Colon (tissue), 2 donors: ENCODE results near the gene PAK5.

Source experiments
- FAIRE-seq: peaks from 2 replicates; lab custom pipeline; 2012; peaks lifted over from hg19 to GRCh38; lab: Jason Lieb, UNC
- donor health status: control.
- donor health status: control.

PAK5 gene

DNA sequence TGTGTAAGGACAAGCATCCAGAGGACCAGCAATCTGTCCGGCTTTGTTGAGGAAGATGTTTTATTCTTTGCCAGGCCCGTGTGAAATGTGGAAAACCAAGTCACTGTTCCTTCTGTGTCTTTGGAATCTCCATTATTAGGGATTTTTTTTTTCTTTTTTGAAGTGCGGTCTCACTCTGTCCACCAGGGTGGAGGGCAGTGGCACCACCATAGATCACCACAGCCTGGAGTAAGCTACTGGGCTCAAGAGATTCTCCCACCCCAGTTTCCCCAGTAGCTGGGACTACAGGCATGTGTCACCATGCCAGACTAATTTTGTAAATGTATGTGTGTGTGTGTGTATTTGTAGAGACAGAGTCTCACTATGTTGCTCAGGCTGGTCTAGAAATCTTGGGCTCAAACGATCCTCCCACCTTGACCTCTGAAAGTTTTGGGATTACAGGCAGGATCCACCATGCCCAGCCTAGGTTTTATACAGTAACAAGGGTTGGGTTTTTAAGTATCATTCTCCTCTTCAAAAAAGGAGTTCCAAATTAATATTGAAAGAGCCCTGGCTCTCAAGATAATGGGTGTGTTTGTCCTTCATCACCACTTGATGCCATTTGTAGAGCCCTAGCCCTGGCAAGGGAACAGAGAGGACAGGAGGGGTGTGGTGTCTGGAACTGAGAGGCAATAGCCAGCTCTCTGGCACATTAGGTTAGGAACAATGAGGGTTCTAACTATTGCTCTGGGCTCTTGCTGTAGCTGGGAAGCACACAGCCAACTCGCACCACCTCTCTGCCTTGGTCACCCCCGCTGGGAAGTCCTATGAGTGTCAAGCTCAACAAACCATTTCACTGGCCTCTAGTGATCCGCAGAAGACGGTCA, 321.3 kb downstream of the PAK5 start:
- no peak for FAIRE-seq

DNA sequence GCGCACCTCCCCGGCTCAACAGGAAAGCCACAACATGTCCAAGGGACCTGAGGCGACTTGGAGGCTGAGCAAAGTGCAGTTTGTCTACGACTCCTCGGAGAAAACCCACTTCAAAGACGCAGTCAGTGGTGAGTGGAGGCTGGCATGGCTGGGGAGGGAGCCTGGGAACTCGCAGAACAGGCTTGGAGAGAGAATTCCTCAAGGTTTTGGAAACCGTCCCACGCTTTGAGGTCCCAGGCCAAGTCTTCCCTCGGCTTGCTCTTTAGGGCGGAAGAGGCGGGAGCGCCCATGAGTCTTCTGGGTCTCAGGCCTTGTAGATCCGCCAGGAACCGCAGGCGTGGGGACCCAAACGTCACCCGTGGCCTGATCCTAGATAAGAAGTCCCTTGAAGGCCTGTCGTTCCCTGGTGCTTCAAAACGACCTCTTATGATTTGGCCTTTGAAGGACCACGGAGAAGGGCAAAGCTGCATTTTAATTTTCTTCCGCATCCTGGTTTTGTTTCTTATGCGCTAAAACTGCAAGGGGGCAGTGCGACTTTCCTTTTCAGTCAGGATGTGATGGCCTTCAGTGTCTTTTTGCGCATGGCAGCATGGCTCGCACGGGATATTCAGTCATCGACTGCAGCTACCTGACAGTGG, 322.5 kb downstream of the PAK5 start:
- FAIRE-seq = no peak

DNA sequence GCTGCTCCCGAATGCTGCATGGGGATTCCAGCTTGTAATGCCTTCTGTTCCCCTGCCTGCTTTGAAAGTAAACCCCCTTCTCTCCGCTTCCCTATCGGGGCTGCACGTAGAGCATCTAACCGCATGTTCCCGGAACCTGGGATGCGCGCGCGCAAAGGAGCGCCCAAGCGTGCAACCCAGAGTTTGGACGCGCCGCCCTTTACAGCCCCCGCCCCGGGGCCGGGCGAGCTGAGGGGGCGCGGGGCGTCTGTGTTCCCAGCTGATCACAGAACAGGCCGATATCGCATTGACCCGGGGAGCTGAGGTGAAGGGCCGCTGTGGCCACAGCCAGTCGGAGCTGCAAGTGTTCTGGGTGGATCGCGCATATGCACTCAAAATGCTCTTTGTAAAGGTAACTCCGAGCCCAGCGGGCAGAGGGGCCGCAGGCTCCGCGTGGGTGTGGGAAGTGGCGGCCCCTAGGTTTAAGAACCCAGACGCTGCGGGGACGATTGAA, 323.1 kb downstream of the PAK5 start:
- FAIRE-seq = no peak

DNA sequence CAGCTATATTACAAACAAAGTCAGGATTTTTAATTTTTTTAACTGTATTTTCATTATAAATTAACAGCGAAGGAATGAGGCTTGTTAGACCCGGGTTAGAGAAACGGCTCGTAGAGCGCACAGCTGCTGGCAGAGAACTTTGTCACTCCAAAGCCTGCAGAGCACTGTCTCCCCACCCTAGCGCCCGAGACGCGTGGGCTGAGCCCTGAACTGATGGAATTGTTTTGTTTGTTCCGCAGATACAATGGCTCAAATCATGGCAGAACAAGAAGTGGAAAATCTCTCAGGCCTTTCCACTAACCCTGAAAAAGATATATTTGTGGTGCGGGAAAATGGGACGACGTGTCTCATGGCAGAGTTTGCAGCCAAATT, 323.7 kb downstream of the PAK5 start:
- no peak for FAIRE-seq

DNA sequence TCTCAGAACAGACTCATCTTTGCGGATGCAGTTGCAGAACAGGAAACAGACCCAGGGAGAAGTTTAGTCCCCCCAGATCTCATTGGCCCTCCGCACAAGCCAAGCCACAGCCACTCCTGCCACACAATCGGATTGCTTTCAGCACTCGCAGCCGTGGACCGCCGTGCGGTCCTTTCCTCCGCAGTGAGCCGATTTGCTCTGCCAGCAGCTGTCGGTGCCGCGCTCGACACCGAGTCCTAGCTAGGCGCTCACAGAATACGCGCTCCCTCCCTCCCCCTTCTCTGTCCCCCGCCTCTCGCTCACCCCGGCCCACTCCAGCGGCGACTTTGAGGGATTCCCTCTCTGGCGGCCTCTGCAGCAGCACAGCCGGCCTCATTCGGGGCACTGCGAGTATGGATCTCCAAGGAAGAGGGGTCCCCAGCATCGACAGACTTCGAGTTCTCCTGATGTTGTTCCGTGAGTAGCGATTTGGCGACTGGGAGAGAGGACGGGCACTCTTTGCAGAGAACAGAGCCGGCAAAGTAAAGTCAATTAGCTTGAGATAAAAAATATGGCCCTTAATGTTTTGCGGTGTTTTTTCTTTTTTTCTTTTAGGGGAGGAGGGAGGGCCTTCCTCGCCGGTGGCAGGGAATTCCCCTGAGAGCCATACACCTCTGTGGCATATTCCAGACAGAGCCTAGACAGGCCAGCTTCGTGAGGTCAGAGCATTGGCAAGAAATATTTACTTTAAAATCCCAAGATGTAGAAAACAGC, 324.2 kb downstream of the PAK5 start, which contains the start of gene LAMP5:
LAMP5 (plus strand) TSS at position 130 of the 753 bp plus-strand sequence; CDS start at position 393, 263 bp downstream.
- no peak for FAIRE-seq

DNA sequence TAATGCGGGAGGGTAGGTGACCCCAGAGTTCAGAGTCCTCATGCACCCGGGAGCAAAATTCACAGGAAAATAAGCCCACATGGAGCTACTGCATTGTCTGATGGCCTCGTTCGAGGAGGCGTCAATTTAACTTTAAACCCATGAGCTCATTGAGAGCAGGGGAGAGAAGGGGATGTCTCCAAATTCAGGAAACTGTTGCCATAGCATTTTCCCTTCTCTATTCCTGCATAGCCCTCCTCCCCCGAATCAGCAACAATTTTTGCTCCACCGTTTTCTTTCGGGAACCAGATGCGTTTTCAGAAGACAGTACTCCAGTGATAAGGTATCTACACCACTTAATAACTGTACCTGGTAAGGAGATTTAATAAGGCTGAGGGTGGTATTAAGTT, 324.8 kb downstream of the PAK5 start:
- FAIRE-seq = no peak

DNA sequence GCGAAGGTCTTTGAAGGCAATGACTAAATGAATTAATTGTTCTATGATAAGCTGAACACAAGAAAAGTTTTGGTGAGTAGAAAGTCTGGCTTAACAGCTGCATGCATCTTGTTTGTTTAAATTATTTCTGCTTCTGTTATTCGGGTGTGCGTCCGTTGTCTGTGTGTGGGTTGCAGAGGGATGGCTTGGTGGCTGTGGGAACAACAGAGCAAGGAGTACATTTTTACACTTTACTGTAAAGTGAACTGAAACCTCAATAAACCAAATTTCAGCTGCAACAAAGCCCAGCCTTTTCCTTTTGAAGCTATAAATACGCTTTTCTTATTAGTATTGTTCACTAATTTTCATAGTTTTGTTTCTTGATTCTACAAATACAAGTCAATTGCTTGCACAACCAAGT, 328.0 kb downstream of the PAK5 start:
- FAIRE-seq = no peak

DNA sequence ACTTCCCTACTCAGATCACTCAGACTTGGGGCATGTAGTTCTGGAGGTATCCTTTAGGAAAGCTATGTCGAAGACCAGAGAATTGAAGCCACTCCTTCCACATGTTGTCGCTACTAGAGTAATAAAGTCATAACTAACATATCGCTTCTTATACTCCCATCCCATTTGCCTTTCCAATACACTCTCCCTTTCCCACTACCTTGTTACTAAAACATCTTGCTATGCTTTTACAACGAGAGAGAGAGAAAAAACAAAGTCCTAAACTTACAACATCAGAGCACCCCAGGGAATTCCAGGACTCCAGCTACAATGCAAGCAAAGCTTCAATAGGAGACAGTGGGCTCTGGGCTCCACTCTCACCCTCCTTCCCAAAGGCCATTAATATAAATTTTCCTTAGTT, 329.6 kb downstream of the PAK5 start:
- no peak for FAIRE-seq

DNA sequence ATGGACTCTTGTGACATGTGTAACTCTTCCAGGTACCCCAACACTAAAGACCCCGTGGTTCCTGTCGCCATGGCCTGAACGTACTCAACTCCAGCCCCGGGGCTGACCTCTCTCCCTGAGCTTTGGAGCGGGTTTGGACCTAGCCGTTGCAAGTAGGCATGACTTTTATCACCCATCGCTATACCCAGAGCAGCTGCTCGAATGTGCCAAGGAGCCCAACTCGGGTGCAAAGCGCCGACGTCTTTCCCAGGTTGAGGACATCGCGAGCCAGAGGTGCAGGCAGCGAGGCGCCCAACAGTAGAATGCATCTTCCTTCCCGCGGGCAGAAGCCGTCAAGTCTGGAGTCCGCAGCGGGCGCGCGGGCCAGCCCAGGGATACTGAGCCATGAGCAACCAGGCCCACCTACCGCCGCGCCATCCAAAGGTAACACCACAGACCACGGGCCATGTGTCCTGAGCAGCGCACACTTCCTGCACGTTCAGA, 330.1 kb downstream of the PAK5 start:
- FAIRE-seq = no peak

DNA sequence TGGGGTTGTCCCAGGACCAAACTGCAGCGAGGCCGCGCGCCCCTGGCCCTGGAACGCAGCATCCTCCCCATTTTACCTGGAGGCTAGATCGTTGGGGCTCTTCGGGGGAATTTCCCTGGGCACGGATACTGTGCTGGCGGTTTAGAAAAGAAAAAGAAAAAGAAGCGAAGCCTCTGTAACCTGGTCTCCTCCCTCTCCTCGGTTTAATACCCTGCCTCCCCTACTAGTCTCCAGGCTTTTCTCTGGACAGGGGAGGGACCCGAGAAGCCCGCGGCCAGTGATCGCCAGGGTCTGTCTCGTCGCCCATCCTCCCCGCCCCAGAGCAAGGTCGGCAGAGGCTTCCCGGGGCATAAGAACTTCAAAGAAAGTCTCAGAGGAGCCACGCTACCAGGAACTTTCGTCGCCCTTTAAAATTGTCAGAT, 330.6 kb downstream of the PAK5 start:
- no peak for FAIRE-seq

DNA sequence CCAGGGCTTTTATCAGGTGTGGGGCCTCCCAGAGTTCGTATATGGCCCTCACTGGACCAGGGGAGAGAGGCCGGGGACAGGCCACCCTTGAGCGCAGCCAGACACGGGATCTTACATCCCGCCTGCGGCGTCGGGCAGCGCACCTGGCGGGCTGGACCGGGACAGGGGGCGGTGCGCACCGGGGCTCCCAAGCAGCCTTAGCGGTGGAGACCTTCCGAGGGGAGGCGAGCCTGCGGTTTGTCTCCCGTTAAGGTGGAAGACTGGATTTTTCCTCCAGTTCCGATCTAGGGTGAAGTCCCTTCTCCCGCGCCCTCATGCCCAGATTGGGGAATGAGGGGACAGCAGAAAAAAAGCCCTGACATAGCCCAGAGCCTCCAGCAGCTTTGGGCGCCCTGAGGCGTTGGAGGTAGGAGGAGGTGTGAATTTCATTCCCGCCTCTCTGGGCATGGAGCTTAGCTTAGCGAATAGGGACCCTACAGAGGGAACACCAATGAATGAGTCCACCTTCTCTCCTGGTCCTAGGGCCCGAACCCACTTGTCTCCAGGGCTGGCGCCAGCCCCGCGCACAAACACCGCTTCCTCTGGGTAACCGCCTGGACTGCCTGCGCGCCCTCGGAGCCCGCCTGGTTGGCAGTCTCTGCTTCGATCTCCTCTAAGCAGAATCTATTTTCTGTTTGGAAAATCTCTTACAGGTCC, 331.2 kb downstream of the PAK5 start:
- FAIRE-seq = no peak

DNA sequence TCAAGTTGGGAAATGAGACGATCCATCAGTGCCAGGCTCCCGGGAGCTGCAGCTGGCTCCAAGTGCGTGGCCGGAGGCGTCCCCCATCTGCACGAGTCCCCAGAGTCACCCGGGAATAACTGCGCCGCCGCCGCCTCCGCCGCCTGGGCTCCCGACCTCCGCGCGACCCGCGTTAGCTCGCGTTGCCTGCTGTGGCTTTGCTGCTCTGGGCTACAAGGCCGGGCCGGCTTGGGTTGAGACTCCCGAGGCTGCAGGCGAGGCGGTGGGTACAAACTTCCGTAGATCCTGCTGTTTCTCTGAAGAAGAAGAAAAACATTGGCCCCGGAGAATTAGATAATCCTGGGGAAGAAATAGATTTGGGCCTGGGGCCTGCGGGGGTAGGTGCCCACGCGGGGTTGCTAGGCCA, 331.9 kb downstream of the PAK5 start:
- FAIRE-seq = no peak

DNA sequence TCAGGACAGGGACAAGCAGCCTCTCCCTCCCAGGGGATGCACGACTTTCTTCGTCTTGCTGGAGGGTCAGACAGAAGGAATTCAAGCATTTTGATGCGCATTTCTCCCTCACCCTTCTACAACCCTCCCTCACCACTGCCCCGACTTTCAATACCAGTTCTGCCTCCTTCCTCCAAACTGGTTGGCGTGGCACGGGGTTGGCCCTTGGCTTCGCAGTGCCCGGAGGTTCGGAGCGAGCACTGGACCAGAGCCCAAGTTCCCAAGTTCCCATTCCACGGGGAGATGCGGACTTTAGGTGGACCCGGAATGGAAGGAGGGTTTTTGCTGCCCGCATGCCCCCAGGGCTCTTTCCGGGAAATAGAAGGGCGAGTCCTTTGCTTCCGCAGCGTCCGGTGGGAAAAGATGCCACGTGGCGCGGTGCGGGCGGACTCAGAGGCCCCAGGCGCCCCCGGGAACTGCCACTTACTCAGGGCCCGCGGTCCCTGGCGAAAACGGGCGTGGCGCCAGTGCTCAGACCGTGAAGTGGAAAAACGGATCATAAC, 332.5 kb downstream of the PAK5 start:
- FAIRE-seq = no peak

DNA sequence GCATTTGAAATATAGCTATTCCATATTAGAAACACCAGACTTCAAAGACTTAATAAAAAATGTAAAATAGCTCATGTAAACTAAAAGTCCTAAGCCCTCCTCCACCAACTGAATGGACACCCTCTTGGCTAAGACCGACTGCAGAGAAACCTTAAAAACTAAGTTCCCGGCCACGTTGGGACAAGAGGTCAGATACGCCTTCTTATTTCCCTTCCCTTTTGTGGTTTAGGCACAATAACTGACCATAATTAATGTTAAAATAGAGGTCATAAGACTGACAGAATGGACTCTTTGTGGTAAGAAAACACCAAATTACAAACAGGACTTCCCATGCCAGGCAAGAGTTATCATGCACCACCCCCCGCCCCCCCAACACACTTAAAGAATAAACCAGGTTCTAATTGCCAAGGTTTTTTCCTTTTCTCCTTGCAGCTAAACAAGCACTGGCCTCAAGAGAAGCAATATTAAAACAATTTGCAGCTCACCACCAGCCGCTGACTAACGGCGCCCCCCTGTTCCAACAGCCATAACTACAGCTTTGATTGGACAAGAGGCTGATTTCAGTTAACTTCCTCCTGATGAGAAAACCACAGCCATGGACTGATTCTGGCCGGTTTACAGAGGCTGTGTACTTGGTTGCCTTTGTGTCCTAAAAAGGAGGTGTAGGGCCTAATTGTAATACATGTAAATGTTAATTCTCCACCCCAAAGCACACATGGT, 335.2 kb downstream of the PAK5 start:
- no peak for FAIRE-seq

DNA sequence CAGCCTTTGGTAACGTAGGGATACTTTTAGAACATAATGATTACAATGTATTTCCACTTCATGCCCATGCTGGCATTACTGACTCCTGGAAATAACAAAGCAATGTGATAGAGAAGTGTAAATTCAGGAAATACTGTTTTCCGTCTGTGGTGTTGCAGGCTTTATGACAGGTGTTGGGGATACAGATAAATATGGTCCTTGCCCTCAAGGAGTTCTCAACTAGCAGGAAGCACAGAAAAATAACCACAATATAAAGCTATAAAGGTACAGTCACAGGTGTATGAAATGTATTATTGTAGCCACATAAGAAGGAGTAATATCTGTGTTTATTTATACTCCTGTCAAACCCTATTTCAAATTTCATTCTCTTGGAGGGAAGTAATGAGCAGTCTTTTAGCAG, 337.4 kb downstream of the PAK5 start:
- no peak for FAIRE-seq

DNA sequence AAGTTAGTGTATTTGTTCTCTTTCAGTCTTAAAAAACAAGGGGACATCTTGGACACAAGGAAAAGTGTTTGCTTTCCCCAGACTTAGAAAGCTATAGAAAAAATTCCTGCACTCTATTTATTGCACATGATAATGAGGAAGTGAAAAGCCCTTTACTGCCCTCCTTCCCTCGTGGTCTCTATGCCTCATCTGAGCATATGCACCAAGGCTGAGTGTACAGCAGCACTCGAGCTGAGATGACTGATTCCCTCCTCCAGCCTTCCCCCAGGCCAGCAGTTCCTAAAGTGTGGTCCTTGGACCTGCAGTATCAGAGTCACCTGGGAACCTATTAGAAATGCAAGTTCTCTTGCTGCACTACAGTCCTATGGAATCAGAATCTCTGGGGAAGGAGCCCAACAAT, 338.8 kb downstream of the PAK5 start:
- no peak for FAIRE-seq

DNA sequence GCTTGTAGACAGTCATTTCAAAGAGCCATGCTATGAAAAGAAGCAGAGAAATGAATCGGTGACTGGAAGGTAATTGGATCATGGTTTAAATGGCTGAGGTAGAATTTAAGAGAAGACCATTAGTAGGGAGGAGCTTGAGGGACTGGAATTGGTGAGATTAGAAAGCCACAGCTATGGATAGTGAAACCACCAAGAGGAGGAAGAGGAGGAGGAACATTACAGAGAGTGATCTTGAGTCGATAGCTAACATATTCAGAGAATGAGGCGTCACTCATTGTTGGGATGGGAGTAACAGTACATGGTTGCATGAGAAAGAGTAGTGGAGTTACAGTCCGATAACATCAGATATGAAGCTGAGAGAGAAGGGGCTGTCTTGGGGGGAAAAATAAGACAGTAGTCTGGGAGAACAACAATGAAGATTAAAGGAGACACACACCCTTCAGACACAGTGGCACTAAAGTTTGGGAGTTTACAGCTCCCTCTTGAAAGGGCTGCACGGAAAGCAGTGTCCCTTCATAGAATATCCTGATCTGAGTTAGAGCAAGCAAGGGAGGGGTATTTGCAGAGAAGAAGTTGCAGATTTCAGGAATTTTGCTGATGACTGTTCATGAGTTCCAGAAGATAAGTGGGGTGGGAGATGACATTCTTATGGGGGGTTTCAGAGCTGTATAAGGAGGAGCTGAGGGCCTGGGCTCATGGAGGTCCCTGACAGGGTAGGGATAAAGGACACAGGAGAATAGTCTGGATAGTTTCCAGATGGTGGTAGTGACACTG, 339.6 kb downstream of the PAK5 start:
- no peak for FAIRE-seq

DNA sequence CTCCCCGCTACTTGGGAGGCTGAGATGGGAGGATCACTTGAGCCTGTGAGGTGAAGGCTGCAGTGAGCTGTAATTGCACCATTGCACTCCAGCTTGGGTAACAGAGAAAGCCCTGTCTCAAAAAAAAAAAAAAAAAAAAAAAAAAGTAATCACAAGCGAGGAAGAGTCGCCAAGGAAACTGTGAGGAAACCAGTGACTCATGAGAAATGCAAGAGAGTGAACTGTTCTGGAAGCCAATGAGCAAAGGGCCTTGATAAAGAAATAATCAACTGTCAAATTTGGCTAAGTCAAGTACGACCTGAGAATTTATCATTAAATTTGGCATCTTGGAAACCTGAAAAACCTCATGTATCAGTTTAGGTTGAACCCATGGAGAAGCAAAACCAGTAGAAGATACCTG, 340.6 kb downstream of the PAK5 start:
- no peak for FAIRE-seq

DNA sequence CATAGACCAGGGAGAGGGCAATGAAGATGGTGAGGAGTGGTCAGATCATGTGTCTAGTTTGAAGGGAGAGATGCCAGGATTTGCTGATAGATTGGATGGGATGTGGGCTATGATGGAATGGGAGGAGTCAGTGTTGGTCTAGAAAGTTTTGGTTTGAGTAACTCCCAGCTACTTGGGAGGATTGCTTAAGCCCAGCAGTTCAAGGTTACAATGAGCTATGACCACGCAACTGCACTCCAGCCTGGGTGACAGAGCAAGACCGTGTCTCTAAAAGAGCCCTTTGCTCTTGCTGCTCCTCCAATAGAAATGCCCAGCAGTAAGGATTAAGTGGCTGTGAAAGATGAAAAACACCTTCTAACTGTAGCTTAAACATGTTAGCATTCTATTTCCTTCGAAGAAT, 342.7 kb downstream of the PAK5 start:
- no peak for FAIRE-seq

DNA sequence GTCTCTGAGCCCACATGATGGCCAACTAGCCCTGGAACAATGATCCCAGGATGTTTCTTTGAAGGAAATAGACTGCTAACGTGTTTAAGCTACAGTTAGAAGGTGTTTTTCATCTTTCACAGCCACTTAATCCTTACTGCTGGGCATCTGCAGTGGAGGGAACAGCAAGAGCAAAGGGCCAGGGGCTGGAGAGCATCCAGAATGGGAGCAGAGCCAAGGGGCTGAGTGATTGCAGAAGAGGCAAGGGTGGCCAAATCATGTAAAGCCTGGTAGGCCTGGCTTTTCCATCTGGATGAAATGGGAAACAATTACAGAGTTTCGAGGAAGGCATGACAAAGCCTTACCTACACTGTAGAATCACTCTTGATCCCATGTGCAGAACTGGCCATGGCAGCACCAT, 343.2 kb downstream of the PAK5 start:
- no peak for FAIRE-seq
